ENCODE data around the gene AIM2.
A peak's percentile ranks its signal among the peaks of the same experiment; 100 is the strongest.
"Not testable (repeated sequence)": the region's sequence is repeated elsewhere in the genome, so short reads cannot be mapped to it uniquely, and the experiment has no call there.

The AIM2 gene

GRCh38 chr1:159076438-159077119 is at the start of gene AIM2:
Gene AIM2 (minus strand): TSS chr1:159076766. CDS start chr1:159073499, 3,267 bp downstream.
- peak; percentile 92 for DNase-seq

DNA sequence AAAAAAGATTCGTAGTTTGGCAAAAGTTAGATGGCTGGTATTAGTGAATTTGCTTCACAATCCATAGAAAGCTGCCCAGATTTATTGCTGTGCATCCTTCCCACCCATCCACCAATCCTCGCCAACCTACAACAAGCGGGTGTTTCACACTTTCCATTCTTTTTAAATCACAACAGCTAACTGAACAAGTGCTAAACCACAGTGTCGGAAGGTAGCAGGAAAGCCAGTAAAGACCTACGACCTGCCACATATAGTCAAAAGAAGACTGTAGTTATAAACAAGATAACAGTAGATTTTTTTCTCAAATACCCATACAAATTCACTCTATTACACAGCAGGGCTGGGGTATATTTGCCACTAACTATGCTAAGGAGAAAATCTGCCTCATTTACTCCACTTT is 47.0 kb upstream of the AIM2 start:
- no peak for DNase-seq

GRCh38 chr1:159122005-159122621 is 45.5 kb upstream of the AIM2 start:
- no peak for DNase-seq

DNA sequence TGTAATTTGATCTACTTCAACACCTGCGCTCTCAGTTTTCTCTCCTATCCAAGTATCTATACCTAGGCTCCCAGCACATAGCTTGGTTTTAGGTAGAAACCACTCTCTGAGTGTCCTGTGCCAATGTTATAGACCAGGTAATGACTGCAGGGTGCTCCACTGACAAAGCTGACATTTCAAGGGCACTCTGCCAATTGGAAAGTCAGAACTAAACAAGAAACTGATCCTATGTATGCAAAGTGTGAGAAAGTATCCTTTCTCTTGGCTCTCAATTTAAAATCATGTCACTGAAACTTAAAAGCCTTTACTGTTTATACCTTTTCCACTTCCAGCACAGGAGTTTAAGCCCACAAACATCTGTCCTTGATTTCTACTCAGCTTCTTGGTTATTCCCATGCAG is 45.0 kb upstream of the AIM2 start:
- DNase-seq: no peak

- DNase-seq: no peak
These were observed 43.8 kb upstream of the AIM2 start for GRCh38 chr1:159120317-159120716.

DNA sequence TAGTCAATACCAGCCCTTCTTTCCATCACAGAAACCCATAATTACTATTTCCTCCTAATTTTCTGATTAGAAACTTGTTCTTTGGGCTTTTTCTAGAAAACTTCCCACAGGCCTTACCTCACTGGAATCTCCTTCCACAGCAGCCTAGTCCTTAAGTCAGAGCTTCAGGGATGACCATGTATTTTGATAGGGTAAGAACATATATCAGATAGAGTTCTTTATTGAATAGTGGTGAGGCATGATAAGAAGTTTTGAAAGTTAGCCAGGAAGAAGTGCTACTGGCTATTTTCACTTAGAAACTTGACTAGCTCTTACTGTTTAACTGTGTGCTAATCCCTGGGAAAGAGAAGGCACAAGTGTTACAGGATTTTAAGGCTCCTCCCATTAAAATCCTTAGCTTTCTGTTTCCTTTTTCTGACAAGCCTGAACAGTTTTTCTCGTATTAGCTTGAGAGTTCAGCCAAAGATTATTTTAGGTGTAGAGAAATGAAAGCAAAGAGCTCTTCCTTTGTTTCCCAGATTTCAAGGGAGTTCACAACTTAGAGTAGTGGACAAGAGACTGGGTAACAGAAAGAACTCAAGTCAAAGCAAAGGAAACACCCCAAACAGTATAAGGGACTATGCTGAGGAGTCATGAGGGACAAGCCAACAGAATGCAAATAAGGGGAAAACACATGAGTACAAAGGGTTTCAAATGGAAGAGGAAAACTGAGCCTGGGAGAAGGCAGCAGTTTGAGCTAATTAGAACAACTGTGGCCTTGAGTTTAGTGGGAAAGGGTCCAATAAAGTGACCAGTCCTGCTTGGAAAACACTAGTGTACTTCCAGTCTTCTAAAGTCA is 37.2 kb upstream of the AIM2 start:
- no peak for DNase-seq

DNA sequence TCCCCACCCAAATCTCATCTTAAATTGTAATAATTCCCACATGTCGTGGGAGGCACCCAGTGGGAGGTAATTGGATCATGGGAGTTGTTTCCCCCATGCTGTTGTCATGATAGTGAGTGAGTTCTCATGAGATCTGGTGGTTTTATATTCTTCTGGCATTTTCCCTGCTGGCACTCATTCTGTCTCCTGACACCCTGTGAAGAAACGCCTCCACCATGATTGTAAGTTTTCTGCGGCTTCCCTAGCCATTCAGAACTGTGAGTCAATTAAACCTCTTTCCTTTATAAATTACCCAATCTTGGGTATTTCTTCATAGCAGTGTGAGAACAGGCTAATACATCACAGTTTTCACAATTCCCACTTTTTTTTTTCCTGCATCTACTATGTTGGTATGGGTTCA is 26.5 kb upstream of the AIM2 start:
- DNase-seq: not testable (repeated sequence)

DNA sequence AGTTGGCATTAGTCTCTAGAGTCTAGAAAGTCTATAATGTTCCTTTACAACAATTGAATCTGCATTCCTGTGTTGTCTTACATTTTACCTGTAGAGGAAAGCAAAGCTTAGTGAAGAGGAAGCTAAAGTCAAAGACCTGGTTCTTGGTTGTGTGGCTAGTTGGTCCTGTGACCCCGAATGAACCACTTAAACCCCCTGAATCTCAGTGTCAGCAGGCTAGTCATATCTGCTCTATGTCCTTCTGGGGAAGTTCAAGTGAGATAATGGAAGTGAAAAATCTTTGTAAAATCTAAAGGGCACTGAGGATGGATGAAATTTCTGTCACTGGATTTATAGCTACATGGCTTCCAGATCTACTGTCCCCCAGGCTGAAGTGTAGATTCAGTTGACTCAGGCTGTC is 24.0 kb upstream of the AIM2 start:
- no peak for DNase-seq

GRCh38 chr1:159098596-159098995 is 22.0 kb upstream of the AIM2 start:
- no peak for DNase-seq

DNA sequence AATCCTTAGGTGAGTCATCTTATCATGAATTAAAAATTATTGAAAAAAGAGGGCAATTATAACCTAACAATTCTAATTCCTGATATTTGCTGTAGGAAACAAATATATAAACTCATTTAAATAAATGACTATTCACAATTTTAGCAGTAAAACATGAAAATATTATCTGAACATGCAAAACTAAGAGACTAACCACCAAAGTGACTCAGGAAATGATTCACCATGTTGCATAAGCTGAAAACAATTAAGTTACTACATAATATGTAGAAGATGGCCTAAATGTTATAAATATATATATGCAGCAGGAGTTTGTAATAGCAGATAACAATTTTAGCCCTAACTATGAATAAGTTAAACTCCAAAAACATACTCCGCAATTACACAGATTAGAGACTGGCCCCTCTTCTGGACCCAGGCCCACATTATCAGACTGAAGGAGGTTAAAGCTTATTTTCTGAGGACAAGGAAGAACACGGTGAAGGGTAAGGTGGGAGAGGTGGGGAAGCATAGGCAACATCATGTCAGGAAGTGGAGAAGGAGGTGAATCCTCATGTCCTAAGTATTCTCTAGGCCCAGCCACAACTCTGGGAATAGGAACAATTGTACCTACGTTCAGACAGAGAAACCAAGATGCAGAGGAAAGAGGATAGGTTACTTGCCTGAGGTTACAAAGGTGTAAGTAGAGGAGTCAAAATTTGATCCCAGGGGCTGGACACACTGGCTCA is 15.6 kb upstream of the AIM2 start:
- peak; percentile 66 for DNase-seq

GRCh38 chr1:159091607-159092031 is 15.1 kb upstream of the AIM2 start:
- DNase-seq: peak; percentile 71

DNA sequence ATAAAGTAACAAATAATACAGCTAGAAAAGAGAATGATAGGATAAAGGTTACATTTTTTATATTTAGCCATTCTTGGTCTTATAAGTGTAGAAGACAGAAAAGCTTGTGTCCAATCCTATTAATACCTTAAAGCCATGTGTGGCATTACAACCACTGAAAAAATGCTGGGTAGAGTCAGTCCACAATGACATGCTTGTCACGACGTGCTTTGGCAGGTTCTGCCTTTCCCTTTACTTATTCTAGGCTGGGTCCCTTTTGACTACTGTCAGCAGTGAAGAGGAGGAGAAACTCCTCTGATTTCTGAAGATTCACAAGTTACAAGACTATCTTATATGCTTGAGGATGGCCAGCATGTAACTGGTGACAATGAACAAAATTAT is 14.6 kb upstream of the AIM2 start:
- no peak for DNase-seq

DNA sequence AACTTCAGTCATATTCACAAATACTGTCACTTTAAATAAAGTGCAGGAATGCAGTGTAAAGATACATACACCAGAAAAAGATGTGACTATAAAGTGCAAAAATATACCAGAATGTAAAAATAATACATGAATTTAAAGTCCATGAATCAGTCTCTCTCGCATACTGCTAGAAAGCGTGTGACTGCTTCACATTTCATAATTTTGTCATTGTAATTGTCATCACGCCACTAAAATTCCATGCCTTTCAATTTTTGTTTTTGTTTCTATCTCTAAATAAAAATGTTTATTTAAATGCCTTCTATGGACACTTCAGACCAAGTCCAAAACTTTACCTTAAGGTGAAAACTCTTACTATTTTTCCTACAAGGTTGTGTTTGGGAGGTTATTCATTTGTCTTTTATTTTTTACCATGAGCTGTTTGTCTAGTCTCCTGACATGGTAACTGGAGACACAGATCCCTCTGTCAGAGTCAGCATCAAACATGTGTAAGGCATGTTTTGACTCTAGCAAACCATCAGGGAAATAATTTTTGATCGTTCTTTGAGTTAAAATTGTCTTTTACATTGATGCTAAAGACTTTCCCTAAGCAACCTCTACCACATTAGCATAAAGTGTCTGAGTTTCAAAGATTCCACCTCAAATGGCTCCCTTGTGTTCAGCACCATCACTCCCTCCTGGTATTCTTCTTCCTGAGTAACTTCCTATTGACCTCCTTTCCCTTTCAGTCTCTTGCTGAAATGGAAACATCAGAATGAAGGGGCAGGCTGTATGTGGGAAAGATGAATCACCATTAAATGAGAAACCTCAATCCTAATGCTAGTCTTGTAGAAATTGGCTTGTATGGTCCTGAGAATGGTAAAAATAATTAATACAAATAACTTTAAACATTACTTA is 14.0 kb upstream of the AIM2 start:
- DNase-seq: no peak

GRCh38 chr1:159089184-159089791 is 12.7 kb upstream of the AIM2 start:
- DNase-seq: no peak

- DNase-seq: no peak
These were observed 12.1 kb upstream of the AIM2 start for GRCh38 chr1:159088546-159089183.

- DNase-seq: peak; percentile 79
These were observed 11.5 kb upstream of the AIM2 start for GRCh38 chr1:159088050-159088449.

- peak; percentile 85 for DNase-seq
These were observed 8.3 kb upstream of the AIM2 start for GRCh38 chr1:159084867-159085266.

DNA sequence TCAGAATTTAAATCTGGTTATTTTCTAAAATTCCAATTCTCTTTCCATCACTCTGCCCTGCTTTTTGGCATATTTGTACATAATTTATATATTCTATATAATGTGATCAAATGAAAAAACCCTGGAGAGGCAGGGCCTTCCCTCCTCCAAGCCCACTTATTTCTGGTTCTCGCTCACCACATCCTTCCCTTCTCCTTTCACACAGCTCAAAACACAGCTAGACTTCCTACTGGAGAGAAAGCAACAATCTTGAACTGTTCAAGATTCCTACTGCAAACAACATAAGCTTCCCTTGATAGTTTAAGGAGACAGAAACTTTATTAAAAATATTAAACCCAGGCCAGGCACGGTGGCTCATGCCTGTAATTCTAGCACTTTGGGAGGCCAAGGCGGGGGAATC is 7.6 kb upstream of the AIM2 start:
- DNase-seq: no peak

GRCh38 chr1:159083013-159083412 is 6.4 kb upstream of the AIM2 start:
- DNase-seq: no peak

- no peak for DNase-seq
These were observed 5.1 kb upstream of the AIM2 start for GRCh38 chr1:159081626-159082025.

DNA sequence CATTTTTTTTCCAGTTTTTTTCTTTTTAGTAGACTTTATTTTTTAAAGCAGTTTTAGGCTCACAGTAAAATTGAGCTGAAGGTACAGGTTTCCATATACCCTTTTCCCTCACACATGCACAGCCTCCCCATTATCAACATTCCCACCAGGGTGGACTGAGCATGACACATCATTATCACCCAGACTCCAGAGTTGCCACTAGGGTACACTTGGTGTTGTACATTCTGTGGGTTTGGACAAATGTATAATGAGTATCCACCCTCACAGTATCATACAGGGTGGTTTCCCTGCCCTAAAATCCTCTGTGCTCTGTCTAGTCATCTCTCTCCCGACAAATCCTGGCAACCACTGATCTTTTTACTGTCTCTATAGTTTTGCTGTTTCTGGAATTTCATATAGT is 3.0 kb upstream of the AIM2 start:
- no peak for DNase-seq
